BLaER1 treated with 17β-estradiol and CSF1 and Interleukin-3, amounts not matched to agents 10 nM and 100 nM (cell line): ENCODE measurements around the gene THSD7B.

Experiments used
- H3K27ac ChIP-seq, 11 experiments: shearing (Covaris generic); formaldehyde crosslinking; 2 replicates each; pipeline ENCODE4 v1.8.1; 2022
- H3K27me3 ChIP-seq, 11 experiments: shearing (Covaris generic); formaldehyde crosslinking; 2 replicates each; pipeline ENCODE4 v1.8.1; 2022
- H3K36me3 ChIP-seq, 11 experiments: shearing (Covaris generic); formaldehyde crosslinking; 2 replicates each; pipeline ENCODE4 v1.8.1; 2022
- H3K4me1 ChIP-seq, 10 experiments: shearing (Covaris generic); formaldehyde crosslinking; 2 replicates each; pipeline ENCODE4 v1.8.1; 2022
- H3K4me2 ChIP-seq, 11 experiments: shearing (Covaris generic); formaldehyde crosslinking; 2 replicates each; pipeline ENCODE4 v1.8.1; 2022
- H3K4me3 ChIP-seq, 10 experiments: shearing (Covaris generic); formaldehyde crosslinking; 2 replicates each; pipeline ENCODE4 v1.8.1; 2022
- H3K9ac ChIP-seq, 11 experiments: shearing (Covaris generic); formaldehyde crosslinking; 2 replicates each; pipeline ENCODE4 v1.8.1; 2022
- H3K9me3 ChIP-seq, 11 experiments: shearing (Covaris generic); formaldehyde crosslinking; replicated peaks in 1 of 11; 2 replicates each; pipeline ENCODE4 v1.8.1; 2022
- H4K20me1 ChIP-seq, 11 experiments: shearing (Covaris generic); formaldehyde crosslinking; 2 replicates each; pipeline ENCODE4 v1.8.1; 2022
- Cebpa-rat ChIP-seq, 11 experiments: shearing (Covaris generic); IDR thresholded peaks; 2 replicates each; pipeline ENCODE4 v1.8.1; 2022

The THSD7B gene

DNA sequence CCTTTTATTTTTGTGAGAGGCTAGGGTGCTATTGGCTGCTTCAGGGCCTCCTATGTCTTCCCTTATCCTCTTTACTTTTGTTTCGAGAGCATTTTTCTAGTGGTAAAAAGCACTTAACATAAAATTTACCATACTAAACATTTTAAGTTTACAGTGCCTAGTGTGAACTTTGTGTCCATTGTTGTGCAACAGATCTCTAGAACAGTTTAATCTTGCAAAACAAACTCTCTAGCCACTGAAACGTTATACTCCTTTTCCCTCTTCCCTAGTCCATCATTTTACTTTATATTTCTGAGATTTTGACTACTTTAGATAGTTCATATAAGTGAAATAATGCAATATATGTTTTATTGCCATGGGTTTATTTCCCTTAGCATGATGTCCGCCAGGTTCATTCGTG is 580.6 kb downstream of the THSD7B start:
- TF ChIP-seq Cebpa-rat (IDR thresholded peaks at IDR 0.05) = no peak

DNA sequence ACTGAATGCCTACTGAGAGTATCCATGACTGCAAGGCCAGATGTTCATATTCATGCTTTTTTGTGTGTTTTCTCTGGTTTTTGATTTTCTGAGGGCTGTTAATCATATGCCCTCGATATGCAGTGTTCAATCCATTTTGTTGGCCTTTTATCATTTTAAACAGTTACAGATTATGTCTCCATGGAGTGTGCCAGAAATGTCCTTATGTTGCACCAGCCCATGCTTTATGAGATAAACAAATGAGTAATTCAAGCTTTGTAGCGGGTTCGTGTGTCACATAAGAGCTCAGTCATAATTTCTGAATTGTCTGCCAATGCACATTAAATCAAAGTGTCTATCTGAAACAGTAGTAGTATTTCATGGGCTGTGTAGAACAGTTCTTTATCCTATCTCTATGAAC is 583.0 kb downstream of the THSD7B start:
- no peak for TF ChIP-seq Cebpa-rat (IDR thresholded peaks at IDR 0.05)
- Histone ChIP-seq H3K4me2 (no peak overlapping the region), H3K27me3 (no peaks in the 10 kb centered on the region), H3K9ac (no peak overlapping the region), H3K4me3 (no peak overlapping the region), H3K36me3 (no peaks in the 10 kb centered on the region), H4K20me1 (no peaks in the 10 kb centered on the region), H3K4me1 (no peaks in the 10 kb centered on the region), H3K9me3 (no peaks in the 10 kb centered on the region), H3K27ac (no peak overlapping the region)

More for the DNA sequence above, 580.6 kb downstream of the THSD7B start:
- Histone ChIP-seq H3K4me1 (no peaks in the 10 kb centered on the region), H3K9ac (no peak overlapping the region), H3K36me3 (no peaks in the 10 kb centered on the region), H3K9me3 (no peaks in the 10 kb centered on the region), H3K27me3 (no peaks in the 10 kb centered on the region), H3K4me2 (no peak overlapping the region), H4K20me1 (no peaks in the 10 kb centered on the region), H3K4me3 (no peak overlapping the region), H3K27ac (no peak overlapping the region)

DNA sequence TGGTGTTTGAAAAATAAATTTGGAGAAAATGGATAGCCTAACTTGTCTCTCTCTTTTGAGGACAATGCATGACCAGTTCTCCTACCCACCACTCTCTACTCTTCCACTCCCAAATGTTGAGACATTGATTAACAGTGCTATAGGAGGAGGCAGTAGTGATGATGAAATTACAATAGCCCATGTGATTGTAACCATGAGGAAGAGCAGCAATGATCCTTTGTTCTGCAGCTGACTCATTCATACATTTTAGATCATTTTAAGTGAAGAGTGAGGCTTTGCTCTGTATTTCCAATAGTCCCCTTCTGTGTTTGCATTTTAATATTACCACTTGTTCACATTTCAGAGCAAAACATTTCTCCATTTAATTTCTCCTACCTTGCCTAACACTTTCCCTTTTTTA is 592.3 kb downstream of the THSD7B start:
- Histone ChIP-seq H3K4me1 (no peaks in the 10 kb centered on the region), H3K27ac (no peak overlapping the region), H3K9ac (no peak overlapping the region), H3K27me3 (no peaks in the 10 kb centered on the region), H3K4me2 (no peak overlapping the region), H4K20me1 (no peaks in the 10 kb centered on the region), H3K36me3 (no peaks in the 10 kb centered on the region), H3K9me3 (peaks cover 4 to 14% (median 10%) of the 10 kb centered on the region in 11 experiments; a peak in 17 of 22 replicates), H3K4me3 (no peak overlapping the region)
- no peak for TF ChIP-seq Cebpa-rat (IDR thresholded peaks at IDR 0.05)

DNA sequence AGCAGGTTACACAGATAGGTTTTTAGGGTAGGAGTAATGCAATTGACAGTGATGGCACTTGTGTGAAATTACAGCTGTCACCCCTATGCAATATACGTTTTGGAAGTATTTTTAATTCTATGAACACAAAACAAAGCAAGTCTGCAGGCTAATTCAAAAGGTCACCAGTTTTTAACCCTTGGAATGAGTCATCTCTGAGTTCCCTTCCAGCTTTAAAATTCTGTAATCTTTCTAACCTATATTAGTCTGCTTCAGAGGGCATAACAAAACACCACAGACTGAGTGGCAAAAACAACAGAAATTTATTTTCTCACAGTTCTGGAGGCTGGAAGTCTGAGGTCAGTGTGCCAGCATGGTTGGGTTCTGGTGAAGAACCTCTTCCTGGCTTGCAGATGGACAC is 602.0 kb downstream of the THSD7B start:
- peaks cover 0 to 14% (median 0%) of the 10 kb centered on the region in 11 experiments; a peak in 8 of 22 replicates for H3K9me3 ChIP-seq
- no peaks in the 10 kb centered on the region for H3K27me3 ChIP-seq
- H3K4me1 ChIP-seq = no peaks in the 10 kb centered on the region
- H3K36me3 ChIP-seq = no peaks in the 10 kb centered on the region
- no peak overlapping the region for H3K27ac ChIP-seq
- H3K4me3 ChIP-seq = no peak overlapping the region
- no peak for TF ChIP-seq Cebpa-rat (IDR thresholded peaks at IDR 0.05)
- no peak overlapping the region for H3K9ac ChIP-seq
- H4K20me1 ChIP-seq = no peaks in the 10 kb centered on the region
- H3K4me2 ChIP-seq = no peak overlapping the region

DNA sequence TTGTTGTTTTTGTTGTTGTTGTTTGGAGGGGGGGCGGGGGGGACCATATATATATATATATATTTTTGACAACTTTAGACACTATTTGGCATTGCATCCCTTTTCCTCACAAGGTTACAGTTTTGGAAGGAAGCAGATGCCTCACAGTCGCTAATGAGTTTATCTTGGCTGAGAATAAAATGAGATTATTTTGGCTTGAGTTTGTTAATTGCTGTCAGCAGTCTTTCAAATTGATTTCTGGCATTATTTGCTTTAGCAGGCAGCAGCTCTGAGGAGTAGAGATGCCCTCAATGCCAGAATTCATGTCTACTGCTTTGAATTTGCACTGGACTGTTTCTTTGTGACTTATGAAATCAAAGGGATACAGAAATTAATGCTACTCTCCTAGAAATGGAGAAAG is 603.8 kb downstream of the THSD7B start:
- Histone ChIP-seq H3K36me3 (no peaks in the 10 kb centered on the region), H3K4me2 (no peak overlapping the region)

DNA sequence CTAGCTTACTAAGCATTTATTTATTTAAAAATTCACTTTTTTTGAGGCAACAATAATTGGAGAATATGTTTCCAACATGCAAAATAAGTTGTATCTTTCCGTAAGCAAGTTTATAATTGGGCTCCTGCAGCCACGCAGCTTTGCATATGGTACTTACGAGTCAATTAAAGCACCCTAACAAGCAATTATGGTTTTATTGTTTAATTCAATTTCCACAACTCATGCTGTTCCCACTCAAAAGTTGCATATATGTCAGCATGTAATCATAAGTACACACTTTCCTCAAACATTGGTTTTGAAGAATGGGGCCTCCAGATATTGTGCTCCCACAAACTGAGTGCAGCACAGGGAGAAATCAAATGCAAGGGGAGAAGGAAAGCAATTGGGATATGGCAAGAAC is 613.8 kb downstream of the THSD7B start:
- no peak overlapping the region for H3K27ac ChIP-seq
- no peak for TF ChIP-seq Cebpa-rat (IDR thresholded peaks at IDR 0.05)
- H3K9me3 ChIP-seq = peaks cover 23 to 33% (median 31%) of the 10 kb centered on the region in 11 experiments
- no peak overlapping the region for H3K9ac ChIP-seq
- H3K4me3 ChIP-seq = no peak overlapping the region
- no peaks in the 10 kb centered on the region for H4K20me1 ChIP-seq
- H3K36me3 ChIP-seq = no peaks in the 10 kb centered on the region
- no peaks in the 10 kb centered on the region for H3K4me1 ChIP-seq
- no peak overlapping the region for H3K4me2 ChIP-seq
- no peaks in the 10 kb centered on the region for H3K27me3 ChIP-seq

More for the DNA sequence above, 603.8 kb downstream of the THSD7B start:
- no peak overlapping the region for H3K27ac ChIP-seq
- H3K27me3 ChIP-seq = no peaks in the 10 kb centered on the region
- H3K4me1 ChIP-seq = no peaks in the 10 kb centered on the region
- no peak overlapping the region for H3K9ac ChIP-seq
- H4K20me1 ChIP-seq = no peaks in the 10 kb centered on the region
- no peak overlapping the region for H3K4me3 ChIP-seq
- H3K9me3 ChIP-seq = peaks cover 0 to 9% (median 0%) of the 10 kb centered on the region in 11 experiments; a peak in 3 of 22 replicates
- no peak for TF ChIP-seq Cebpa-rat (IDR thresholded peaks at IDR 0.05)

DNA sequence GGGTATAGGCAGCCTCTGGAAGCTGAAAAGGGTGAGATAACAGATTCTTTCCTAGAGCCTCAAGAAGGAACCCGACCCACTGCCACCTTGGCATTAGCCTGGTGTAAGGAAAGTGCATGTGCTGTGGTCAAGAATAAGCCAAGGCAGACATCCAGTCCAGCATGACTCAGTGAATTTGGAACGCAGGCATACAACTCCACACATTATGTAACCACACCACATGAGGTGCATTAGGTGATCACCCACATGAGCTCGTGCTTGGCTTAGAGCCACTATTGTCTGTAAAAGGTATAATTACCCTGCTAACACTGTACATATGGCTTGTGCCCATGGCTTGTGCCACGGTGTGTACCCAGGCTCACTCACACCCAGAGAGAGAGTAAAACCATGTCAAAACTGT is 615.3 kb downstream of the THSD7B start:
- Histone ChIP-seq H3K9ac (no peak overlapping the region), H3K4me3 (no peak overlapping the region), H3K9me3 (peaks cover 23 to 46% (median 38%) of the 10 kb centered on the region in 11 experiments), H3K4me1 (no peaks in the 10 kb centered on the region), H3K27me3 (no peaks in the 10 kb centered on the region), H3K27ac (no peak overlapping the region), H3K4me2 (no peak overlapping the region), H4K20me1 (no peaks in the 10 kb centered on the region), H3K36me3 (no peaks in the 10 kb centered on the region)
- no peak for TF ChIP-seq Cebpa-rat (IDR thresholded peaks at IDR 0.05)

DNA sequence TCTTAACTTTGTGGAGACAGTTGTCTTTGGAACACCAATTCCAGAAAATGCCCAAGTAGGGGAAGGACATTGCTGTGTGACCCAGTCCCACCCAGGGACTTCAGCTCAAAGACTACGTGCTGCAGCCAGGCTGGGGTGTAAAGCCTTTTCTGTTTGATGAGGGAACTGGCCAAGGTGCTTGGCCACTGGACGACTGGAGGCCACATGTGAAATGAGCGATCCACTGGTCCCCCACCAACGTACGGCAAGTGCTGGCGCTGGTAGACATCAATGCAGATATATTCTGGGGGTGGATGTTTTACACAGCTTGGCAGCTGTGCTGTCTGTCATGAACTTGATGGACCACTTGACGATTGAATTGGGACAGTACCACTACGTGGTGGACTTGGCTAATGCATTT is 616.4 kb downstream of the THSD7B start:
- H3K27ac ChIP-seq = no peak overlapping the region
- no peaks in the 10 kb centered on the region for H4K20me1 ChIP-seq
- H3K4me3 ChIP-seq = no peak overlapping the region
- H3K27me3 ChIP-seq = no peaks in the 10 kb centered on the region
- H3K9me3 ChIP-seq = peaks cover 23 to 46% (median 38%) of the 10 kb centered on the region in 11 experiments
- no peaks in the 10 kb centered on the region for H3K4me1 ChIP-seq
- H3K9ac ChIP-seq = no peak overlapping the region
- no peak overlapping the region for H3K4me2 ChIP-seq
- TF ChIP-seq Cebpa-rat (IDR thresholded peaks at IDR 0.05) = no peak
- H3K36me3 ChIP-seq = no peaks in the 10 kb centered on the region

DNA sequence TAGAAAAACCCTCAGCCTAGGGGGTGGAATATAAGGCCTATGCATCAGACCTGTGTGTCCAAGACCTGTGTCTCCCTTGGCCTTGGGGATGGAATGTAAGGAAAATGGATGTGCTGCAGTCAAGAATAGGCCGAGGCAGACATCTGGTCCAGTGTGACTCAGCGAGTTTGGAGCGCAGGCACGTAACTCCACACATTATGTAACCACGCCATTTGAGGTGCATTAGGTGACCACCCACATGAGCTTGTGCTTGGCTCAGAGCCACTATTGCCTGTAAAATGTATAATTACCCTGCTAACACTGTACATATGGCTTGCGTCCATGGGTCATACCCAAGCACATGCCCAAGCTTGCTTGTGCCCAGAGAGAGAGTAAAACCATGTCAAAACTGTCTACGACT is 618.0 kb downstream of the THSD7B start:
- H4K20me1 ChIP-seq = no peaks in the 10 kb centered on the region
- H3K27ac ChIP-seq = no peak overlapping the region
- H3K4me2 ChIP-seq = no peak overlapping the region
- H3K36me3 ChIP-seq = no peaks in the 10 kb centered on the region
- H3K4me1 ChIP-seq = no peaks in the 10 kb centered on the region
- no peaks in the 10 kb centered on the region for H3K27me3 ChIP-seq
- H3K9me3 ChIP-seq = peaks cover 23 to 46% (median 38%) of the 10 kb centered on the region in 11 experiments
- TF ChIP-seq Cebpa-rat (IDR thresholded peaks at IDR 0.05) = no peak
- H3K9ac ChIP-seq = no peak overlapping the region
- H3K4me3 ChIP-seq = no peak overlapping the region

DNA sequence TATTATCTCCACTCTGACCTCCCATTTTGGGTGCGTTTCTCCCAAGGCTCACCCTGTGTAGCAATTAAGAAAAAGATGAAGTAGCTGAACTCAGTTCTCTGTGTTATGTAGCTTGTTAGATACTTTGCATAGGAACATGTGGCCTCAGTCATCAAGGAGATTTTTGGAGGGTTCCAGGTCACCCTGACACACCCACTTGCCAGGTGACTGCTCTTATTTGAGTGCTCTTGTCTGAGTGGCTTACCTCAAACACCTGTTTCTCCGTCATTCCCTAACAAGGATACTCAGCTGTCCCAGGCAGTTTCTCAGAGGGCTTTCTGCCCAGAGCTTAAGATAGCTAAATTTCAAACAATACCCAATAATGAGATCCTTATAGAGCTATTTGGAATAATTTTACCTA is 621.7 kb downstream of the THSD7B start:
- TF ChIP-seq Cebpa-rat (IDR thresholded peaks at IDR 0.05) = no peak
- no peaks in the 10 kb centered on the region for H3K27me3 ChIP-seq
- no peak overlapping the region for H3K27ac ChIP-seq
- peaks cover 21 to 35% (median 28%) of the 10 kb centered on the region in 11 experiments for H3K9me3 ChIP-seq
- H3K4me2 ChIP-seq = no peak overlapping the region
- no peaks in the 10 kb centered on the region for H4K20me1 ChIP-seq
- no peaks in the 10 kb centered on the region for H3K4me1 ChIP-seq
- H3K4me3 ChIP-seq = no peak overlapping the region
- no peaks in the 10 kb centered on the region for H3K36me3 ChIP-seq
- no peak overlapping the region for H3K9ac ChIP-seq
